ACC112 (cell line): ENCODE results near the gene SMIM43.

Source experiments
- H2AFZ ChIP-seq: fragments of 200-600 bp; sonication (generic); one replicate; pipeline ENCODE4 v1.6.0; 2017; ENCODE audit warnings: antibody characterized with exemption, low read length; ENCODE audit not compliant: unreplicated experiment
- H3K27ac ChIP-seq: fragments of 200-600 bp; sonication (generic); 2 replicates; pipeline ENCODE4 v1.5.1; 2014; ENCODE audit warnings: low read depth, mild to moderate bottlenecking, antibody characterized with exemption, low read length, moderate library complexity
- H3K27me3 ChIP-seq: fragments of 200-600 bp; sonication (generic); 2 replicates; pipeline ENCODE4 v1.6.1; 2014; ENCODE audit warnings: mild to moderate bottlenecking, antibody characterized with exemption, low read length, moderate library complexity, mixed read lengths; ENCODE audit not compliant: insufficient read depth
- H3K36me3 ChIP-seq: fragments of 200-600 bp; sonication (generic); 2 replicates; pipeline ENCODE4 v1.6.1; 2016; ENCODE audit warnings: mild to moderate bottlenecking, antibody characterized with exemption, low read length, moderate library complexity, mixed read lengths; ENCODE audit not compliant: insufficient read depth
- H3K4me1 ChIP-seq: fragments of 200-600 bp; sonication (generic); one replicate; pipeline ENCODE4 v1.6.1; 2016; ENCODE audit warnings: low read length, mixed read lengths; ENCODE audit not compliant: insufficient read depth, unreplicated experiment, control insufficient read depth
- H3K4me3 ChIP-seq: fragments of 200-600 bp; sonication (generic); 2 replicates; pipeline ENCODE4 v1.5.1; 2014; ENCODE audit warnings: mild to moderate bottlenecking, low read depth, low read length
- H3K79me2 ChIP-seq: fragments of 200-600 bp; sonication (generic); one replicate; pipeline ENCODE4 v1.6.0; 2016; ENCODE audit warnings: low read length; ENCODE audit not compliant: control insufficient read depth, unreplicated experiment, insufficient read depth

Gene SMIM43

GRCh38 chr4:121784401-121784800, 19.4 kb upstream of the SMIM43 start:
- H3K4me1 ChIP-seq, result peaks cover 50% of the 10 kb centered on the region
- H2AFZ ChIP-seq, result no peak overlapping the region
- H3K27ac ChIP-seq, result peak overlapping the region; percentile 88

GRCh38 chr4:121783210-121783609, 18.2 kb upstream of the SMIM43 start:
- Histone ChIP-seq H3K4me3 (no peak overlapping the region), H3K27me3 (no peaks in the 10 kb centered on the region), H3K79me2 (no peaks in the 10 kb centered on the region), H3K27ac (0 out of 2 replicates have a peak overlapping the region, but pooled peaks have one; percentile 11), H2AFZ (no peak overlapping the region), H3K36me3 (peaks cover 8% of the 10 kb centered on the region; the same call in 1 of the 2 replicates), H3K4me1 (peaks cover 38% of the 10 kb centered on the region)

More at GRCh38 chr4:121784401-121784800, 19.4 kb upstream of the SMIM43 start:
- peaks cover 8% of the 10 kb centered on the region; the same call in 1 of the 2 replicates for H3K36me3 ChIP-seq
- no peak overlapping the region for H3K4me3 ChIP-seq
- no peaks in the 10 kb centered on the region for H3K79me2 ChIP-seq
- H3K27me3 ChIP-seq, result no peaks in the 10 kb centered on the region

DNA sequence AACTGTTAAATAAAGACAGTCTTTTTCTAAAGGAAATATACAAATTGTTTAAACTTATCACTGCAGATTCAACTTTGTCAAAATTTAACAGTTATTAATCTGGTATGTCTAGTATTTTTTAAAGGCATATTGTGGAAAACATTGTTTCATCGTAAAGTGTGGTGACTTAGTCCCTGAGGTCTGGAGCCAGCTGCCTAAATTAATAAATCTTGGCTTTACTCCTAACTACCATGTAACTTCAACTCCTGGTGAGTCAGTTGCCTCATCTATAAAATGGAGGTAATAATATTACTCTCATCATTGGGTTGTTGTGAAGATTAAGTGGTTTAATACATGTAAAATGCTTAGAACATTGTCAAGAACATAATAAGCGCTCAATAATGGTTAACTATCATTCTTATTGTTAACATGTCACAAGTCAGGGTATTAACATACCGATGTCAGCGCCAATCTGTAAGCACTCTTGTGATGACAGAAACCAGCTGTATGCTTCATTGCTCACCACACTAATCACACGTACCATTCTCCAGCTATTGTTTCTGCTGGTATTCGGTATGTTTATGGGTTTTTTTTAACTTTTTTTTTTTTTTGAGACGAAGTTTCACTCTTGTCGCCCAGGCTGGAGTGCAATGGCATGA, 14.1 kb upstream of the SMIM43 start:
- Histone ChIP-seq H3K4me3 (no peak overlapping the region), H2AFZ (no peak overlapping the region), H3K36me3 (peaks cover 8% of the 10 kb centered on the region; the same call in 1 of the 2 replicates), H3K4me1 (peaks cover 22% of the 10 kb centered on the region), H3K27ac (no peak overlapping the region), H3K27me3 (no peaks in the 10 kb centered on the region), H3K79me2 (no peaks in the 10 kb centered on the region)

DNA sequence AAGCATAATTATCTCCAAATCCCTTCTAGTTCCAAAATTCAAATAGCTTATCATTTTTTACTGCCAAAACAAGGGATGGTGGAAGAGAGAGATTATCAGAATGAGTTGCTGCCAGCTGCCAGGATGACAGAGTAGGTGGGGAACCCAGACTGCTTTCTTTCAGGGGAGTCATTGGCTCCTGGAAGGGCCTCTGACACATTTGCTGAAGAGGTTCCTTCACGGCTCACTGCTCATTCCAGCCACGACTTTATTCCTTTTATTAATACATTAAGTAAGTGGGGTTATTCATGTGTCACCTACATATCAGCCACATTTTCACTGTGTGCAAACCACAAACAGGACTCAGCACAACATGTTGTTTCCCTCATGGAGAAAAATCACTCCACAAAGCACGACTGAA, 12.7 kb upstream of the SMIM43 start:
- H3K4me3 ChIP-seq, result no peak overlapping the region
- peaks cover 15% of the 10 kb centered on the region for H3K4me1 ChIP-seq
- no peaks in the 10 kb centered on the region for H3K36me3 ChIP-seq
- no peak overlapping the region for H3K27ac ChIP-seq
- peak overlapping the region; percentile 6 for H2AFZ ChIP-seq
- H3K79me2 ChIP-seq, result no peaks in the 10 kb centered on the region
- no peaks in the 10 kb centered on the region for H3K27me3 ChIP-seq

GRCh38 chr4:121776610-121777401, 11.8 kb upstream of the SMIM43 start:
- no peak overlapping the region for H3K27ac ChIP-seq
- H2AFZ ChIP-seq, result peak overlapping the region; percentile 51
- H3K36me3 ChIP-seq, result no peaks in the 10 kb centered on the region
- H3K4me1 ChIP-seq, result peaks cover 15% of the 10 kb centered on the region
- no peaks in the 10 kb centered on the region for H3K27me3 ChIP-seq
- H3K4me3 ChIP-seq, result no peak overlapping the region; the same call in 1 of the 2 replicates
- H3K79me2 ChIP-seq, result no peaks in the 10 kb centered on the region

GRCh38 chr4:121773883-121774282, 8.9 kb upstream of the SMIM43 start:
- Histone ChIP-seq H3K4me3 (no peak overlapping the region), H3K36me3 (no peaks in the 10 kb centered on the region), H3K27ac (no peak overlapping the region), H3K79me2 (no peaks in the 10 kb centered on the region), H2AFZ (no peak overlapping the region), H3K4me1 (peaks cover 15% of the 10 kb centered on the region), H3K27me3 (no peaks in the 10 kb centered on the region)

- Histone ChIP-seq H3K79me2 (no peaks in the 10 kb centered on the region), H3K27me3 (no peaks in the 10 kb centered on the region), H3K36me3 (no peaks in the 10 kb centered on the region), H2AFZ (no peak overlapping the region), H3K27ac (no peak overlapping the region), H3K4me3 (no peak overlapping the region), H3K4me1 (peaks cover 4% of the 10 kb centered on the region)
Measured at GRCh38 chr4:121771869-121772268, 6.9 kb upstream of the SMIM43 start.

GRCh38 chr4:121769341-121769740, 4.4 kb upstream of the SMIM43 start:
- Histone ChIP-seq H3K4me3 (no peak overlapping the region), H3K36me3 (no peaks in the 10 kb centered on the region), H3K27ac (no peak overlapping the region), H2AFZ (no peak overlapping the region), H3K79me2 (no peaks in the 10 kb centered on the region), H3K27me3 (no peaks in the 10 kb centered on the region), H3K4me1 (peaks cover 6% of the 10 kb centered on the region)

DNA sequence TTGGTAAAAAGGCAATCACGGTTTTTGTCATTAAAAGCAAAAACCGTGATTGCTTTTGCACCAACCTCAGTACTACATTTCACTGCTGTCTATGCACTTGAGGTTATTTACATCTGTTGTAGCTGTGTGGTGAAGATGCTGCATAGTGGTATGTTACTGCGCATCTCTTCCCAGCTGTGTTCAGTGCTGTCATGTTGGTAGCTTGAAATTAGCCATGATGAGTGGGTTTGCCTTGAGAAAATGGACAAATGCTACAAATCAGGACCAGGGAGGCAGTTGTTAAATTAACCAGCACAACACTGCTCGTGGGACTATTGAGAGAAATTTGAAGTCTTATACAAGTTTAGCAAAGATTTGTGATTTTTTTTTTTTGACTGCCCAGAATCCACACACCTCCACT, 2.2 kb upstream of the SMIM43 start:
- Histone ChIP-seq H3K4me3 (no peak overlapping the region), H3K36me3 (no peaks in the 10 kb centered on the region), H2AFZ (no peak overlapping the region), H3K27ac (no peak overlapping the region), H3K4me1 (peaks cover 6% of the 10 kb centered on the region), H3K27me3 (no peaks in the 10 kb centered on the region), H3K79me2 (no peaks in the 10 kb centered on the region)

GRCh38 chr4:121765971-121766538, 1.1 kb upstream of the SMIM43 start:
- Histone ChIP-seq H3K27me3 (no peaks in the 10 kb centered on the region), H3K4me3 (no peak overlapping the region), H3K79me2 (no peaks in the 10 kb centered on the region), H3K4me1 (peaks cover 6% of the 10 kb centered on the region), H2AFZ (peak overlapping the region; percentile 52), H3K36me3 (no peaks in the 10 kb centered on the region), H3K27ac (no peak overlapping the region)
